ENCODE results near the gene SYNE2. TPM values are rescaled to one million over a fixed set of nuclear protein-coding genes. Genes with fewer than 3 reads are reported as not detected.

The SYNE2 gene
- total and polyA plus RNA-seq, 2 donors from 2014 or later = 65.9 to 461 TPM

DNA sequence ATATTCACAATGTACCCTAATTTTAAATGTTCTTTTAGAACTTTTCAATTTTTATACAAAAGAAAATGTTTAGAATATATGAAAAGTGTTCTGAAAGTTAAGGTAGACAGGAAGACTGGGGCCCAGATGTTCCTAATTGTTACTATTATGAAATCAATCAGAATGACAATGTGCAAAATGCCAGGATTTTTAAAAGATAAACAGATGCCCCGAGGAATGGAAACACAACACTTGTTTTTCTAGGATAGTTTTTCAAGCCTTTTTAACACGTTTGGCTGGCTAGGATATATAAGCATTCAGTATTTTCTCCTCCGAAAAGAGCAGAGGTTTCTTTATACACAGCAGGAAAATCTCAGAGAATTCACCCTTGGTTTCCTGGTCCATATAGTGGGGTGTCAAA is 334.5 kb downstream of the SYNE2 start:
- peaks cover 4 to 43% (median 13%) of the 10 kb centered on the region in 3 donors for H3K36me3 ChIP-seq (ENCODE audit: control insufficient read depth in 2 of 3, insufficient read depth in 3 of 3, low read length in 3 of 3)
- H3K27ac ChIP-seq (ENCODE audit: low read depth in 2 of 2, low read length in 2 of 2) = no peak overlapping the region
- intact Hi-C loops (cut with DNase I) = no loop called here
- FAIRE-seq (no peak), DNase-seq (no peak)
- TF ChIP-seq, protein P1, sequence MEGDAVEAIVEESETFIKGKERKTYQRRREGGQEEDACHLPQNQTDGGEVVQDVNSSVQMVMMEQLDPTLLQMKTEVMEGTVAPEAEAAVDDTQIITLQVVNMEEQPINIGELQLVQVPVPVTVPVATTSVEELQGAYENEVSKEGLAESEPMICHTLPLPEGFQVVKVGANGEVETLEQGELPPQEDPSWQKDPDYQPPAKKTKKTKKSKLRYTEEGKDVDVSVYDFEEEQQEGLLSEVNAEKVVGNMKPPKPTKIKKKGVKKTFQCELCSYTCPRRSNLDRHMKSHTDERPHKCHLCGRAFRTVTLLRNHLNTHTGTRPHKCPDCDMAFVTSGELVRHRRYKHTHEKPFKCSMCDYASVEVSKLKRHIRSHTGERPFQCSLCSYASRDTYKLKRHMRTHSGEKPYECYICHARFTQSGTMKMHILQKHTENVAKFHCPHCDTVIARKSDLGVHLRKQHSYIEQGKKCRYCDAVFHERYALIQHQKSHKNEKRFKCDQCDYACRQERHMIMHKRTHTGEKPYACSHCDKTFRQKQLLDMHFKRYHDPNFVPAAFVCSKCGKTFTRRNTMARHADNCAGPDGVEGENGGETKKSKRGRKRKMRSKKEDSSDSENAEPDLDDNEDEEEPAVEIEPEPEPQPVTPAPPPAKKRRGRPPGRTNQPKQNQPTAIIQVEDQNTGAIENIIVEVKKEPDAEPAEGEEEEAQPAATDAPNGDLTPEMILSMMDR (IDR thresholded peaks at IDR 0.05; ENCODE audit: borderline replicate concordance, extremely low read depth, insufficient read depth) = no peak
- no peaks in the 10 kb centered on the region for H3K4me1 ChIP-seq (ENCODE audit: control insufficient read depth in 2 of 3, insufficient read depth in 2 of 3, low read depth in 1 of 3, low read length in 3 of 3)
- H3K9me3 ChIP-seq (ENCODE audit: control insufficient read depth in 2 of 3, insufficient read depth in 1 of 3, low read length in 3 of 3) = no peaks in the 10 kb centered on the region
- H3K4me3 ChIP-seq (ENCODE audit: low read length in 3 of 3) = no peak overlapping the region
- H3K9ac ChIP-seq (ENCODE audit: low read length in 3 of 3) = no peak overlapping the region
- H3K27me3 ChIP-seq (ENCODE audit: control insufficient read depth, insufficient read depth, low read length) = no peaks in the 10 kb centered on the region

DNA sequence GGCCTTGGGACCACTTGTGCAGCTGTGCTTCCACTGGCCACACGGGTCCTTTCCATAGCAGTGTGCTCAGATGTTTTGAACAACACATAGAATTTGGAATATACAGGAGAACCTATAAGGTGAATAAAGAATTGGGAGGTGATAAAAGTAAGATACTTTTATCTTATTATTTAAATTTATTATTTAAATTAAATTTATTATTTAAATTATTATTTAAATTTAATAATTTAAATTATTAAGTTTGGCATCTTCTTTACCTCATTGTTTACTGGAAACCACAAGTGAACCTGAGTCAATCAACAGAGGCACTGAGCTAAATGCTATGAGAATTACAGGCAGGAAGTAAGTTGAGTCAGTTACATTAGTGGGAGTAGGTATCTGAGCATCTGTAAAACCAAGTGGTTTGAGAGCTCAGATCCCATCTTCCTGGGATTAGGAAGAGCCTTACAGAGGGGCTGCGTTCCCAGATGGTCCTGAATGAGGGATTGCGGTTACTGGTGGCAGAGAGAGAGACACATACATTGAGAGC is 338.2 kb downstream of the SYNE2 start:
- Histone ChIP-seq H3K9ac (ENCODE audit: low read length in 3 of 3) (no peak overlapping the region), H3K4me1 (ENCODE audit: control insufficient read depth in 2 of 3, insufficient read depth in 2 of 3, low read depth in 1 of 3, low read length in 3 of 3) (peaks cover 0 to 12% (median 6%) of the 10 kb centered on the region in 3 donors), H3K36me3 (ENCODE audit: control insufficient read depth in 2 of 3, insufficient read depth in 3 of 3, low read length in 3 of 3) (peaks cover 0 to 45% (median 15%) of the 10 kb centered on the region in 3 donors), H3K4me3 (ENCODE audit: low read length in 3 of 3) (no peak overlapping the region), H3K9me3 (ENCODE audit: control insufficient read depth in 2 of 3, insufficient read depth in 1 of 3, low read length in 3 of 3) (no peaks in the 10 kb centered on the region), H3K27me3 (ENCODE audit: control insufficient read depth, insufficient read depth, low read length) (no peaks in the 10 kb centered on the region), H3K27ac (ENCODE audit: low read depth in 2 of 2, low read length in 2 of 2) (no peak overlapping the region)
- FAIRE-seq (no peak), DNase-seq (no peak)
- intact Hi-C loops (cut with DNase I) = no loop called here
- TF ChIP-seq, protein P1 (IDR thresholded peaks at IDR 0.05; ENCODE audit: borderline replicate concordance, extremely low read depth, insufficient read depth) = no peak

DNA sequence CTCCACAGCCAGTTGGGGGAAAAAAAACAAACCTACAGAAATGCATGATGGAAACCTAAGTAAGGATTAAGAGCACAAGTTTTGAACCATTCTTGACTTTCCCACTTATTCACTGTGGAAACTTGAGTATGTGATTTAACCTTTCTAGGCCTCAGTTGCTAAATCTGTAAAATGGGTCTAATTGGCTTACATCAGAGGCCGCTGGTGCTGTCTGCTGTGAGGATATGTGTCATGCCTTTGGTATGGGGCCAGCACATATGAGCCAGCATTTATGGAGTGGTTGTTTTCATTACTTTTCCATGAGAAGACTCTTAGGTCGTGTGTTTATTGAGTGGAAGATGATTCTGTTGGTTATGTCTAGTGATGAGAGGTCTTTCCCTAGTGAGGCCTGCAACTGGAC is 339.0 kb downstream of the SYNE2 start:
- TF ChIP-seq, protein P1 (IDR thresholded peaks at IDR 0.05; ENCODE audit: borderline replicate concordance, extremely low read depth, insufficient read depth) = no peak
- Histone ChIP-seq H3K4me1 (ENCODE audit: control insufficient read depth in 2 of 3, insufficient read depth in 2 of 3, low read depth in 1 of 3, low read length in 3 of 3) (peaks cover 0 to 17% (median 7%) of the 10 kb centered on the region in 3 donors), H3K27ac (ENCODE audit: low read depth in 2 of 2, low read length in 2 of 2) (no peak overlapping the region), H3K27me3 (ENCODE audit: control insufficient read depth, insufficient read depth, low read length) (no peaks in the 10 kb centered on the region), H3K9me3 (ENCODE audit: control insufficient read depth in 2 of 3, insufficient read depth in 1 of 3, low read length in 3 of 3) (no peaks in the 10 kb centered on the region), H3K36me3 (ENCODE audit: control insufficient read depth in 2 of 3, insufficient read depth in 3 of 3, low read length in 3 of 3) (peaks cover 0 to 38% (median 15%) of the 10 kb centered on the region in 3 donors), H3K9ac (ENCODE audit: low read length in 3 of 3) (no peak overlapping the region), H3K4me3 (ENCODE audit: low read length in 3 of 3) (no peak overlapping the region)
- intact Hi-C loops (cut with DNase I) = no loop called here
- FAIRE-seq (no peak), DNase-seq (no peak)

DNA sequence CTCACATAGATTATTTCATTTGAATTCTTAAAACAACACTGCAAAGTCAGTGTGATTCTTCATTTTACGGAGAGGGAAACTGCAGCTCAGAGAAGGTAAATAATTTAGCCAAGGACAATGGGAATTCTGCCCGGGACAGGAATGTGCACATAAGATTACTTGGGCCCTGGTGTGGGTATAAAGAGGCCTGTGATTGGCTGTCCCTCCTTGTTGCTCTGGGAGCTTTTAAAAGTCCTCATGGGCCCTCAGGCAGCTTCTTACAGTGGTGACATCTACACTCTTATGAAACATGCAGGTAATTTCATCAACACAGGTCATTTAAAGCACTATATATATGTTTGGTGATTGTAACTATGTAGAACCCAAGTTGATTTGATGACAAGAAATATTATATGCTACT is 341.0 kb downstream of the SYNE2 start:
- intact Hi-C loops (cut with DNase I) = no loop called here
- Histone ChIP-seq H3K4me3 (ENCODE audit: low read length in 3 of 3) (no peak overlapping the region), H3K27me3 (ENCODE audit: control insufficient read depth, insufficient read depth, low read length) (no peaks in the 10 kb centered on the region), H3K9me3 (ENCODE audit: control insufficient read depth in 2 of 3, insufficient read depth in 1 of 3, low read length in 3 of 3) (no peaks in the 10 kb centered on the region), H3K9ac (ENCODE audit: low read length in 3 of 3) (no peak overlapping the region), H3K27ac (ENCODE audit: low read depth in 2 of 2, low read length in 2 of 2) (no peak overlapping the region), H3K36me3 (ENCODE audit: control insufficient read depth in 2 of 3, insufficient read depth in 3 of 3, low read length in 3 of 3) (peaks cover 0 to 30% (median 8%) of the 10 kb centered on the region in 3 donors), H3K4me1 (ENCODE audit: control insufficient read depth in 2 of 3, insufficient read depth in 2 of 3, low read depth in 1 of 3, low read length in 3 of 3) (peaks cover 0 to 17% (median 7%) of the 10 kb centered on the region in 3 donors)
- FAIRE-seq (no peak), DNase-seq (no peak)
- TF ChIP-seq, protein P1 (IDR thresholded peaks at IDR 0.05; ENCODE audit: borderline replicate concordance, extremely low read depth, insufficient read depth) = no peak

Measured in kidney (tissue), 14 donors.